Right hindlimb (tissue), 1 donor: ENCODE results near the gene PPAN.

Experiments used
- DNase-seq: peaks from one replicate; pipeline ENCODE4 v3.0.0-alpha.2; 2018

PPAN gene

DNA sequence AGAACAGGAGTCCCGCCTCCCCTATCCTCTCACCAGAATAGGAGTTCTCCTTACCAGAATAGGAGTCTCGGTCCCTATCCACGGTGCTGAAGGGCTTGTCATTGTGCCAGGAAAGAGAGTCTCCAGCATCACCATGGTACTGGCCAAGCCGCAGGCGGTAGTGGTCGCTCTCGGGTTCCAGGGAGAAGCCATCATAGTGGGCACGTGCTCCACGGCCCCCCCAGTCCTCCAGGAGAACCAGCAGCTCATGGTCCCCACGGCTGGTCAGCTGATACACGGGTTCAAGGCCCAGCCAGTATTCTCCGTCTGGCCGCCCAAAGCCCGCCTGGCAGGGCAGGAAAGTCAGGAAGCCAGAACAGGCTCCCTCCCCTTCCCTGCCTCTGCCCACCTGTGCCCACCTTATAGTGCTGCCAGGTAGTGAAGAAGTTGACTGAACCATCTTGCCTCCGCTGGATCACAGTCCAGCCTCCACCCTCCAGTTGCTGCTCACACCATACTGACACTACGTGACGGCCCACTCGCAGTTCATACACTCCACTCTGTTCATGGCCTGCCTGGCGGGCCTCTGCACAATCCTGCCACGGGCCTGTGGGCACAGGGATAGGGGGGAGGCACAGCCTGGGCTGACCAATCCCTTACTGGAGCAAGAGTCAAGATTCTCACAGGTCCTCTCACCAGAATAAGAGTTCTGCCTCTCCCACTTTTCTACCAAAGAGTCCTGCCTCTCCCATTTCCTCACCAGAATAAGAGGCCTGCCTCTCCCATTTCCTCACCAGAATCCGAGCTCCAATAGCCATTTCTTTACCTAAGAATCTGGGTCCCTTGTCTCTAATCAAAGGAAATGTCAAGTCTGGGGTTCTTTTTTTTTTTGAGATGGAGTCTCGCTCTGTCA is 12.6 kb upstream of the PPAN start:
- DNase-seq: peak; percentile 25

DNA sequence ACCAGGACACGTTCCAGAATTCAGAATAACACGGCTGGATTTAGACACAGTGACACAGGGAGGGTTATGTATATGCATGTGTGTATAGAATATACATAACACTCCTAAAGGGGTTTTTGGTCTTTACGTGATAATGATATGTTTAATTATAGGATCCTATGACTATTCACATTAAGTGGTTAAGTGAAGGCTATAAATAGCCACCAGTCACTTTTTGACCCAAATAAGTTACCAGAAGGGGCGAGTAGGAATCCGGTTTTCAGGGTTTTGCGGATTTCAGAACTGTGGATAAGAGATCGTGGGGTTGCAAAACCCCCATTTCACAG is 10.6 kb upstream of the PPAN start:
- no peak for DNase-seq

- DNase-seq: peak; percentile 92
Measured at GRCh38 chr19:10095948-10096614, 10.1 kb upstream of the PPAN start.

DNA sequence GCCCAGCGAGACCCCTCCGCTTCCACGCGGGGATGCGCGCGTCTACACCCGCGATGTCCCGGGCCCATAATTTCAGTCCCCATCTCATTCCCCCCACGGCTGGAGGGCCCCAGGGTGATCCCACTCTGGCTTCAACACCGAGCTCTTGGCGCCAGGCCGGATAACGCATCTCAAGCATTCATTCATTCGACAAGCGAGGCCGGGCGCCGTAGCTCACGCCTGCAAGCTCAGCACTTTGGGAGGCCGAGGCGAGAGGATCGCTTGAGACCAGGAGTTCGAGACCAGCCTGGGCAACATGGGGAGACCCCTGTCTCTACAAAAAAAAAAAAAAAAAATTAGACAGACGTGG is 9.6 kb upstream of the PPAN start:
- no peak for DNase-seq

GRCh38 chr19:10100163-10100785 is 5.9 kb upstream of the PPAN start:
- DNase-seq: no peak

DNA sequence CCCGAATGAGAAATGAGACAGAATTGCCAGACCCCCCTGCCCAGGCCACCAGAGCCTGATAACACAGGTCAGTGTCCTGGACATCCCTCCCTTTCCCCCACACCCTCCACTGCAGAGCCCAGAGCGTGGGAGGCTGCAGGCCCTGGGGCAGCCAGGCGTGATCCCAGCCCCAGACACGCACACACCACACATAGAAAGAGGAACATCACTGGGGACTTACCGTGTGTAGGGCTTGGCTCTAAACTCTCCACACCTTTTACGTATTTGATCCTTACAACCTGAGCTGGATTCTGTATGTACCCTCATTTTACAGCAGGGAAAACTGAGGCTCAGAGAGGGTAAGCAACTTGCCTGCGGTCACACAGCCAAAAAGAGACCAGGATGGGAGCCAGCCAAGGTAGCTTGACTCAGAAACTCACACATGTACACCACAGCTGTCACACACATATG is 3.4 kb upstream of the PPAN start:
- no peak for DNase-seq

GRCh38 chr19:10104130-10104513 is 2.0 kb upstream of the PPAN start:
- DNase-seq: no peak

DNA sequence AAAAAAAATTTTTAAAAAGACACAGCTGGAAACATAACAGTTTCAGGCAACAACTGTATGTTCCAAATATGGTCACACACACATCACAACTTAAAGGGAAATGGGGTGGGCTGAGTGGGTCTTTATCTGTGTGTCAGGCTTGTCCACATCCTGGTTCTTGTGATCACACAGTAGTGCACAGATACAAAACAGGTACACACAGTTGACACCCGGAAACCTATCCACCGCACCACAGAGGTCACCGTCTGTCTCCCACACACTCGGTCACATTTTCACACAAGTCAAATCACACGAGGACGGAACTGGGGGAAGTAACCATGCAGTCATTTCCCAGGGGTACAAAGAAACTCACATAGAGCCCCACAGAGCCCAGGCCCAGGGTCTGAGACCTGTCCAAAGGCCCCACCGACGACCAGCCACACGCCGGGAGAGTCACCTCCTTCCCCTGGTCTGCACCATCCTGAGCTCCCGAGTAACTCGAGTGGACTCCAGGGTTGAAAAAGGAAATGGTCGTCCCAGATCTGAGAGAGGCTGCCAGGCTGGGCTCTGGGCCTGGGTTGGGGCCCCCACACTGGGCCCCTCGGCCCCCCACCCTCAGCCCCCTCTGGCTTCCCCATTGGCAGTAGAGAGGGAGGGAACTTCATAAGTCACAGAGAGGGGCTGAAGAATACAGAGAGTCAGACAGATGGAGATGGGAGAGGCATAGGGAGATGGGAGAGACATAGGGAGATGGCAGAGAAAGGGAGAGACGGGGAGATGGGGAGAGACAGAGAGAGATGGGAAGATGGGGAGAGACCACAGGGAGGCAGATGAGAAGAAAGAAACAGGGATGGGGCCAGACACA is 1.3 kb upstream of the PPAN start:
- peak; percentile 83 for DNase-seq

- DNase-seq: peak; percentile 89
Measured at GRCh38 chr19:10105509-10106099, 558 bp upstream of the PPAN start.

GRCh38 chr19:10107254-10107653 is 1.1 kb downstream of the PPAN start:
- no peak for DNase-seq

DNA sequence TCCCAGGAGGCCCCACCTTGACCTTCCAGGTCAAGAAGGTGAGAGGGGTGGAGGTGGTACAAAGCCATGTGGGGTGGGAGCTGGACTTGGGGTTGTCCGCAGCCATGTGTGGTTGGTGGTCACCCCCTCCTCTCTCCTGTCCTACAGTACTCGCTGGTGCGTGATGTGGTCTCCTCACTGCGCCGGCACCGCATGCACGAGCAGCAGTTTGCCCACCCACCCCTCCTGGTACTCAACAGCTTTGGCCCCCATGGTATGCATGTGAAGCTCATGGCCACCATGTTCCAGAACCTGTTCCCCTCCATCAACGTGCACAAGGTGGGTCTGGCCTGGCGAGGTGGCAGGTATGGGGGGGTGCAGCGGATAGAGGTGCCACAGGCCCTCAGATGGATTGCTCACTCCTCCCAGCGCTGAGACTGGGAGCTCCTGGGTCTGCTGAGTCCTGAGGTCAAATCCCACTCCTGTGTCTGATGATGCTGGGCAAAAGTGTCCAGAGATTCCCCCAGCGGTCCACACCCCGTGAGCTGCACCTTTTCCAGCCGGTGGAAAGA is 1.7 kb downstream of the PPAN start:
- no peak for DNase-seq

DNA sequence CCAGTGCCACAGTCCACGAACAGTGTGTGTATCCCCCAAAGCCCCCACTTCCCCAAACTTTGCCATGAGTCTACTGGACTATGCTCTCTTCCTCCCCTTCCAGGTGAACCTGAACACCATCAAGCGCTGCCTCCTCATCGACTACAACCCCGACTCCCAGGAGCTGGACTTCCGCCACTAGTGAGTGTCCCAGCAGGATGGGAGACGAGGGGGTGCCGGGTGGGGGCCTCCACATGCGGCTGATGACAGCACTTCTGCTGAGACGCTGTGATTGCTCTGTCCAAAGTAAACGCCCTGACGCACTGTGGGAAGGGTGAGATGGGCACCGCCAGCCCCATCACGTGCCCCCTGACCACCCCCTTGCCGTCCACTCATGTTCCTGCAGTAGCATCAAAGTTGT is 3.4 kb downstream of the PPAN start:
- no peak for DNase-seq

- DNase-seq: peak; percentile 28
Measured at GRCh38 chr19:10110076-10110971, 4.2 kb downstream of the PPAN start.

- DNase-seq: no peak
Measured at GRCh38 chr19:10110972-10111317, 4.8 kb downstream of the PPAN start.

GRCh38 chr19:10111405-10111811 is 5.2 kb downstream of the PPAN start, which contains the start of gene P2RY11:
Gene P2RY11, plus strand, starts transcription at chr19:10111693. Its CDS starts 29 bp downstream, at chr19:10111722.
- peak; percentile 26 for DNase-seq

GRCh38 chr19:10112037-10112761 is 6.0 kb downstream of the PPAN start:
- peak; percentile 28 for DNase-seq

DNA sequence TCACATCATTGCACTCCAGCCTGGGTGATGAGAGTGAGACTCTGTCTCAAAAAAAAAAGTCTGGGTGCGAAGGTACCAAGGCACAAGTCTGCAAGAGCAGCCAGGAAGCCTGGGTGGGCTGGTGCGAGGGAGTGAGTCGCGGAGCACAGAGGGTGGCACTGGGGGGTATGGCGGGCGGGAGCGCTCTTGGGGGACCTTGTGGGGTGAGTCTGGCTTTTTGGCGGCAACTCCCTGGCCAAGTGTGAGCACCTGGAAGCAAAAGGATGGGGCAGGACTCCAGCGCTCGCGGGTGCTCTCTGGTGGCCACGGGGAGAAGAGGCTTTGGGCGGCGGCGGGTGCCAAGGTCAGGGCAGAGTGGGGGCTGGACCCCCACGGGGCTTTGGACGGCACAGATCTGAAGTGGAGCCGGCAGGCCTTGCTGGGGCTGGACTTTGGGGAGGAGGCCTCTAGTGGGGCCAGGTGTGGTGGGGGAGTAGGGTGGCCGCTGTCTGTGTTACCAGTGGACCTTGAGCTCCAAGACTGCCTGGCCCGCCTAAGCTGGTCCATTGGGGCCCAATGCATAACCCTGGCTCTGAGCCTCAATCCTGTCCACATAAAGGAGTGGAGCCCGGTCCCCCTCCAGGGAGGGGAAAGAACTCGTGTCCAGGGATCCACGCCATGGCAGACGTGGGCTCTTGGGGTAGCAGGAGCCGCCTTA is 6.9 kb downstream of the PPAN start:
- DNase-seq: peak; percentile 59

DNA sequence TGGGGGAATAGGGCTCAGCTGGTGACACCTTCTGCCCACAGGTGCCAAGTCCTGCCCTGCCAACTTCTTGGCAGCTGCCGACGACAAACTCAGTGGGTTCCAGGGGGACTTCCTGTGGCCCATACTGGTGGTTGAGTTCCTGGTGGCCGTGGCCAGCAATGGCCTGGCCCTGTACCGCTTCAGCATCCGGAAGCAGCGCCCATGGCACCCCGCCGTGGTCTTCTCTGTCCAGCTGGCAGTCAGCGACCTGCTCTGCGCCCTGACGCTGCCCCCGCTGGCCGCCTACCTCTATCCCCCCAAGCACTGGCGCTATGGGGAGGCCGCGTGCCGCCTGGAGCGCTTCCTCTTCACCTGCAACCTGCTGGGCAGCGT is 7.4 kb downstream of the PPAN start:
- peak; percentile 35 for DNase-seq

GRCh38 chr19:10113964-10114650 is 7.9 kb downstream of the PPAN start:
- peak; percentile 36 for DNase-seq
